Neuronal stem cell (in vitro differentiated cells): Measurements from ENCODE around the gene VAPB.

ENCODE experiments used
- DNase-seq: peaks from one replicate; pipeline ENCODE4 v3.0.0-alpha.2; 2013; ENCODE audit warnings: low spot score
- H2AFZ ChIP-seq: one replicate; pipeline ENCODE4 v1.6.1; 2013; ENCODE audit warnings: mild to moderate bottlenecking, low read length, inconsistent platforms
- H2AK5ac ChIP-seq: 2 replicates; pipeline ENCODE4 v1.6.1; 2013; ENCODE audit warnings: low read depth, mild to moderate bottlenecking, inconsistent platforms, low read length, moderate library complexity, mixed read lengths
- H2BK120ac ChIP-seq: 2 replicates; pipeline ENCODE4 v1.6.1; 2013; ENCODE audit warnings: low read depth, mild to moderate bottlenecking, inconsistent platforms, low read length, moderate library complexity, mixed read lengths
- H2BK12ac ChIP-seq: one replicate; pipeline ENCODE4 v1.6.1; 2013; ENCODE audit warnings: low read length, inconsistent platforms
- H2BK15ac ChIP-seq: 2 replicates; pipeline ENCODE4 v1.6.1; 2013; ENCODE audit warnings: mild to moderate bottlenecking, low read length, inconsistent platforms, mixed read lengths
- H2BK5ac ChIP-seq: one replicate; pipeline ENCODE4 v1.6.1; 2013; ENCODE audit warnings: inconsistent platforms, mild to moderate bottlenecking, low read length, moderate library complexity
- H3K14ac ChIP-seq: one replicate; pipeline ENCODE4 v1.6.1; 2013; ENCODE audit warnings: low read length, inconsistent platforms
- H3K18ac ChIP-seq: 2 replicates; pipeline ENCODE4 v1.6.1; 2013; ENCODE audit warnings: low read length, inconsistent platforms
- H3K23ac ChIP-seq: 2 replicates; pipeline ENCODE4 v1.6.1; 2013; ENCODE audit warnings: low read depth, mild to moderate bottlenecking, mixed read lengths, low read length, inconsistent platforms; ENCODE audit not compliant: poor library complexity
- H3K27ac ChIP-seq: replicated peaks from 3 replicates; pipeline ENCODE4 v1.5.1; 2013; ENCODE audit warnings: low read length, inconsistent platforms
- H3K27me3 ChIP-seq, 3 experiments: 2 replicates each; pipeline ENCODE4 v1.6.1; 2013; ENCODE audit warnings: low read length in 3 of 3, mild to moderate bottlenecking in 2 of 3, inconsistent platforms in 1 of 3, low read depth in 1 of 3, mixed read lengths in 1 of 3, moderate library complexity in 1 of 3; ENCODE audit not compliant: control insufficient read depth in 3 of 3, insufficient read depth in 3 of 3
- H3K36me3 ChIP-seq, 2 donors: replicated peaks in 1 of 2; 2 replicates each; pipeline ENCODE4 v1.6.1; 2013; ENCODE audit warnings: low read length in 2 of 2; ENCODE audit not compliant: control insufficient read depth in 2 of 2, insufficient read depth in 2 of 2
- H3K4ac ChIP-seq: 2 replicates; pipeline ENCODE4 v1.6.1; 2013; ENCODE audit warnings: inconsistent platforms, mild to moderate bottlenecking, low read length, moderate library complexity
- H3K4me1 ChIP-seq, 2 donors: 1 replicate in 1 of 2; 2 replicates in 1 of 2; pipeline ENCODE4 v1.6.1; 2013; ENCODE audit warnings: low read length in 2 of 2, low read depth in 1 of 2; ENCODE audit not compliant: control insufficient read depth in 2 of 2, insufficient read depth in 1 of 2
- H3K4me2 ChIP-seq: one replicate; pipeline ENCODE4 v1.6.1; 2013; ENCODE audit warnings: mild to moderate bottlenecking, low read length, inconsistent platforms; ENCODE audit not compliant: insufficient read depth, poor library complexity, severe bottlenecking
- H3K4me3 ChIP-seq, 2 donors: 2 replicates each; pipeline ENCODE4 v1.5.1; 2013; ENCODE audit warnings: low read length in 2 of 2, mild to moderate bottlenecking in 2 of 2, inconsistent platforms in 1 of 2, moderate library complexity in 1 of 2
- H3K79me1 ChIP-seq: one replicate; pipeline ENCODE4 v1.6.1; 2013; ENCODE audit warnings: low read depth, mild to moderate bottlenecking, inconsistent platforms, low read length, moderate library complexity
- H3K9ac ChIP-seq: one replicate; pipeline ENCODE4 v1.6.1; 2013; ENCODE audit warnings: mild to moderate bottlenecking, low read depth, low read length, inconsistent platforms; ENCODE audit not compliant: poor library complexity
- H3K9me3 ChIP-seq, 2 donors: replicated peaks in 1 of 2; 2 replicates each; pipeline versions ENCODE3 to v1.6.1; 2013; ENCODE audit warnings: low read length in 2 of 2, mild to moderate bottlenecking in 2 of 2, inconsistent platforms in 1 of 2, low read depth in 1 of 2, mixed read lengths in 1 of 2, moderate library complexity in 1 of 2; ENCODE audit not compliant: control insufficient read depth in 2 of 2, insufficient read depth in 1 of 2
- H4K8ac ChIP-seq: one replicate; pipeline ENCODE4 v1.6.1; 2013; ENCODE audit warnings: low read depth, mild to moderate bottlenecking, inconsistent platforms, low read length, moderate library complexity
- H4K91ac ChIP-seq: one replicate; pipeline ENCODE4 v1.6.1; 2013; ENCODE audit warnings: low read length, low read depth, mild to moderate bottlenecking, inconsistent platforms; ENCODE audit not compliant: poor library complexity
- WGBS, 2 donors: extraction: QIAGEN DNeasy Blood & Tissue Kit; methylation state at CpG; one replicate each; pipeline ENCODE4 v1.1.7; 2013; ENCODE audit warnings: missing lambda C conversion rate in 2 of 2, mixed read lengths in 1 of 2; ENCODE audit not compliant: insufficient read length in 2 of 2, insufficient replicate concordance in 1 of 2; ENCODE audit errors: extremely low coverage in 2 of 2; 5-methylcytosine and 5-hydroxymethylcytosine counted together

Gene VAPB

DNA sequence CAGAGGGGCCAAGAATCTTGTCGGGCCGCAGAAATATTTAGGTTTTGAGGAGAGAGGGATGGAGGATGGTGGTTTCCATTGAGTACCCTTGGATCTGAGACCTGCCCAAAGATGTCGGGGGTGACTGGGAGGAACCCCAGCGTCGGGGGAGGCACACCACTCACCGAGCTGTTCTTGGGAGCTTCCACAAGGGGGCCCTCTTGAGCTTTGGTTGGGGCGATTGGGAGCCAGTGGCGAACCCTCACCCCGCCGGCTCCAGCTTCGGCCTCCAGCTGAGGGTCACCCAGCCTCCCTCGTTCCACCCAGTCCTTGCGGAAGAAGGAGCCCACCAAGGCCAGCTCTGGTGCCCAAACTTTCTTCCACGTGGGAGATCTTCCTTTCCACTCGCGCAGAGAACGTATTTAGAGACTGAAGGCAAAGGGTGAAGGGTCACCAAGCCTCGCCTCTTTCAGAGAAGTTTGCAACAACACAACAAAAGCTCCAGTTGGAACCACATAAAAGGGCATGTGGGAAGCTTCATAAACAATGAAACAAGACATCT is 92.5 kb downstream of the VAPB start:
- no peak overlapping the region for H3K14ac ChIP-seq
- DNase-seq: peak; percentile 64
- no peak overlapping the region for H3K23ac ChIP-seq
- H3K4me2 ChIP-seq: no peak overlapping the region
- H3K79me1 ChIP-seq: no peaks in the 10 kb centered on the region
- H3K9ac ChIP-seq: no peak overlapping the region
- no peak overlapping the region for H3K4me3 ChIP-seq
- H2AK5ac ChIP-seq: no peak overlapping the region
- no peak overlapping the region for H3K4ac ChIP-seq
- no peak overlapping the region for H4K91ac ChIP-seq
- WGBS, 2 donors: no CpG with 5 or more reads among the region's 18 CpGs
- H2BK12ac ChIP-seq: no peak overlapping the region
- H3K27ac ChIP-seq: no peak overlapping the region
- peak overlapping the region; percentile 49 for H3K18ac ChIP-seq
- H3K27me3 ChIP-seq: no peaks in the 10 kb centered on the region
- H2BK120ac ChIP-seq: no peak overlapping the region
- H3K4me1 ChIP-seq: peaks cover 0 to 2% of the 10 kb centered on the region in 2 donors
- H4K8ac ChIP-seq: no peak overlapping the region
- no peak overlapping the region for H2BK15ac ChIP-seq
- no peak overlapping the region for H2BK5ac ChIP-seq
- peak overlapping the region; percentile 21 for H2AFZ ChIP-seq
- no peaks in the 10 kb centered on the region for H3K36me3 ChIP-seq
- peaks cover 8 to 18% of the 10 kb centered on the region in 2 donors for H3K9me3 ChIP-seq

DNA sequence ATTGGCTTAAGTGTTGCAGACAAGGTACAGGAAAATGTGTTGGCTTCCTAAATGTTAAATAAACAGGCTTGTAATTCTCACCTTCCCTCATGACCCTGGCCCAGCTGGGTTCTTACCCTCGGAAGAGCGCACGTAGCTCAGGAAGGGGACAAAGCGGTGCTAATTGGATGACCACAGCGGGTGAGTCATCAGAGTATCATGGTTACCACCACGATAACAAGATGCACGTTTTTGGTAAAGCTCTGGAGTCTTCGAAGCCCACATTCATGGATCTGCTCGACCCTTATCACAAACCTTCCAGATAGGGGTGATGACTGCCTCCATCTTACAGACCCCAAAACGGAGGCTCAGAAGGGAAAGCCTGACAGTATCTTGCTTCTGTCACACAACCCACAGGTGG is 93.4 kb downstream of the VAPB start:
- no peak overlapping the region for H3K27ac ChIP-seq
- WGBS, 2 donors: no CpG with 5 or more reads among the region's 10 CpGs

DNA sequence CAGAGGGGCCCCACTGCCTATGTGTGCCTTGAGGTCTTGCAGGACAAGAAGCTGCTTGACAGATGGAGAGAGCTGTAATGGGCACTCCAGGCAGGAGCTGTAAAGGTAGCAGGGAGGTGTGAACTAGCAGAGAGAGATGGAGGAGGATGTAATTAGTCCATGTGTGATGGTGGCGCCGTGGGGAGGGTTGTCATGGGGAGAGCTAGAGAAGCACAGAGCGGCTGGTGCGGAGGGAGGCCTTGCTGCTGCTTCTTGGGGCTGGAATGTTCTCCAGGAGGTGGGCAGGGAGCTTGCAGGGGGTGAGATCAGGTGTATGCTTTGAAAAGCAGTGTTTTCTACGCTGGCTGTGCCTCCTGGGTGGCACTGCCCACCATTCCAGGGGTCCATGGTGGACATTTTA is 94.0 kb downstream of the VAPB start:
- no peaks in the 10 kb centered on the region for H3K79me1 ChIP-seq
- no peak for DNase-seq
- H3K36me3 ChIP-seq: no peaks in the 10 kb centered on the region
- H3K4me2 ChIP-seq: no peak overlapping the region
- no peak overlapping the region for H3K23ac ChIP-seq
- no peak overlapping the region for H3K27ac ChIP-seq
- no peak overlapping the region for H2AFZ ChIP-seq
- no peak overlapping the region for H2BK5ac ChIP-seq
- H3K18ac ChIP-seq: no peak overlapping the region
- peak overlapping the region; percentile 23 for H2AK5ac ChIP-seq
- H2BK15ac ChIP-seq: no peak overlapping the region
- H4K8ac ChIP-seq: no peak overlapping the region
- WGBS, 2 donors: no CpG with 5 or more reads among the region's 5 CpGs
- no peak overlapping the region for H2BK12ac ChIP-seq
- no peak overlapping the region for H3K9ac ChIP-seq
- no peak overlapping the region for H3K4me3 ChIP-seq
- H3K27me3 ChIP-seq: no peaks in the 10 kb centered on the region
- peaks cover 10 to 24% of the 10 kb centered on the region in 2 donors for H3K9me3 ChIP-seq
- no peak overlapping the region for H3K14ac ChIP-seq
- H3K4me1 ChIP-seq: peaks cover 0 to 2% of the 10 kb centered on the region in 2 donors
- H4K91ac ChIP-seq: no peak overlapping the region
- H3K4ac ChIP-seq: no peak overlapping the region
- no peak overlapping the region for H2BK120ac ChIP-seq

More for the DNA sequence above, 93.4 kb downstream of the VAPB start:
- DNase-seq: no peak
- Histone ChIP-seq H2BK120ac (no peak overlapping the region), H2BK5ac (no peak overlapping the region), H2AK5ac (no peak overlapping the region), H3K18ac (no peak overlapping the region), H2BK12ac (no peak overlapping the region), H3K4me3 (no peak overlapping the region), H3K9me3 (peaks cover 6 to 21% of the 10 kb centered on the region in 2 donors), H3K36me3 (no peaks in the 10 kb centered on the region), H2BK15ac (no peak overlapping the region), H3K23ac (no peak overlapping the region), H3K79me1 (no peaks in the 10 kb centered on the region), H3K9ac (no peak overlapping the region), H3K4ac (no peak overlapping the region), H4K91ac (no peak overlapping the region), H3K14ac (no peak overlapping the region), H3K27me3 (no peaks in the 10 kb centered on the region), H2AFZ (no peak overlapping the region), H4K8ac (no peak overlapping the region), H3K4me2 (no peak overlapping the region), H3K4me1 (peaks cover 0 to 2% of the 10 kb centered on the region in 2 donors)

DNA sequence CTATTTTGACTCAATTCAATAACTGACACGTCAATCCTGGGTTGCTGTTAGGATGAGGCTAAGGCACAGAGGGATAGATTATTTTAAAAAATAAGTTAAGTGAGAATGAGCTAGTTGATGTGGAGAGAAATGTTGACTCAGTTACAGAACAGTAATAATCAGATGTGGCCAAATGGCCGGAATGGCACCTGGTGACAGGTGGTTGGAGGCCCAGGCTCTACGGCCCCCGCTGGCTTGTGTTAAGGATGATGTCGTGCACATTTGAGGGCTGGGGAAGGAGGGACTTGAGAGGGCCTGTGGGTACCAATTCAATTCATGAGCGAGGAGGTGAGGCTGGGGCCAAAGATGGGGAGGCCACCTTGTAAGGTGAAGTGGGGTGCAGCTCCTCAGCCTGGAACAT is 94.4 kb downstream of the VAPB start:
- Histone ChIP-seq H3K9ac (no peak overlapping the region), H3K27ac (no peak overlapping the region), H3K18ac (no peak overlapping the region), H3K4me2 (no peak overlapping the region), H3K36me3 (no peaks in the 10 kb centered on the region), H4K91ac (no peak overlapping the region), H2BK5ac (no peak overlapping the region), H3K27me3 (no peaks in the 10 kb centered on the region), H3K4me3 (no peak overlapping the region), H3K9me3 (peaks cover 7 to 20% of the 10 kb centered on the region in 2 donors), H3K4me1 (peaks cover 0 to 2% of the 10 kb centered on the region in 2 donors), H2BK120ac (no peak overlapping the region), H2AK5ac (no peak overlapping the region), H3K14ac (no peak overlapping the region), H3K23ac (no peak overlapping the region), H4K8ac (no peak overlapping the region), H2BK15ac (no peak overlapping the region), H3K4ac (no peak overlapping the region), H2AFZ (no peak overlapping the region), H3K79me1 (no peaks in the 10 kb centered on the region), H2BK12ac (no peak overlapping the region)
- DNase-seq: no peak
- no CpG with 5 or more reads among the region's 6 CpGs for WGBS, 2 donors
